ENCODE results near the gene TCAIM.

The TCAIM gene

DNA sequence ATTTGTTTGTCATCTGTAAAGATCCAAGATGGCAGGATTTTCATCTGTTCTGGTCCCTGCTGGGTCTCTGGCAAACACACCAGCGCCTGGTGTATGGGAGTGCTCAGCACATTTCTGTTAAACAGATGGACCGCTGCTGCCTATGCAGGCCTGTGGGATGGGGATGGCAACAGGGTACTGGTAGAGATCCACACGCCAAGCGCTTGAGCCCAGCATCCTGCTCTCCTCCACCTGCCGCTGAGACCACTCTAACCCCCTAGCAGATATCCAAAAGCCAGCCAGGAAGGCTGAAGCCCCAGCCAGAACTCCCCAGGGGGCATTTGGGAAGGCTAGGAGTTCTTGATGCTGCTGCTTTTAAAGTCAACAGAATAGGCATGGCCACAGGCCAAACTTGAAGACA, 107.2 kb downstream of the TCAIM start:
- no peak for DNase-seq (ENCODE audit: low read depth)

DNA sequence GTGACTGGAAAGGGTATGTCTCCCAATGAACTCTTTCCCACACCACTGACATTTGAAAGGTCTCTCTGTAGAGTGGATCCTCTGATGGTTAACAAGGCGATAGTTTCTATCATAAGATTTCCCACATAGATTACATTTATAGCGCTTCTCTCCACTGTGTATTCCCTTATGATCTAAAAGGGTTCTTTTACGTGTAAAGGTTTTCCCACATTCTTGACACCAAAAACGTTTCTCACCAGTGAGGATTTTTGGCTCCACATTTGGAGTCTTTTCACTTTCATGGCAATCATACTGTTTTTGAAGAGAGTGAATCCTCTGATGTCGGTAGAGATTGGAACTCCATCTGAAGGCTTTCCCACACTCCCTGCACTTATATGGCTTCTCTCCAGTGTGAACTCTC, 108.4 kb downstream of the TCAIM start:
- DNase-seq (ENCODE audit: low read depth) = no peak

DNA sequence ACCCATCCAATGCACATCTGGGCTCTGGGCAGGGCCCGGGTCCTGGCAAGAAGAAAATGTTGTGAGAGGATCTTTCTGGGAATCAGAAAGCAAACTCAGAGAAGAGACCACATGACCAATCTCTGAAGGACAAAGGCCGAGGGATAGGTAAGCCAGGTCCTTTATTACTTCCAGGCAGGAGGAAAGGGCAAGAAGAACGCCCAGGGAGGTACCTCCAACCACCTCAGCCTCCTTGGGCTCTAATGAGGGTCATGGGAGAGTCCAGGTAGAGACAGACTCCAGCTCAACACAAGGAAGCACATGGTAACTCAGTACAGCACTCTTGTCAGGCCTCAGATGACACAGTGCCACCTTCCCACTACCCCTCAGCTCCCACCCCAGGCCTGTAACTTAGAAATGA, 112.9 kb downstream of the TCAIM start:
- DNase-seq (ENCODE audit: low read depth) = no peak

DNA sequence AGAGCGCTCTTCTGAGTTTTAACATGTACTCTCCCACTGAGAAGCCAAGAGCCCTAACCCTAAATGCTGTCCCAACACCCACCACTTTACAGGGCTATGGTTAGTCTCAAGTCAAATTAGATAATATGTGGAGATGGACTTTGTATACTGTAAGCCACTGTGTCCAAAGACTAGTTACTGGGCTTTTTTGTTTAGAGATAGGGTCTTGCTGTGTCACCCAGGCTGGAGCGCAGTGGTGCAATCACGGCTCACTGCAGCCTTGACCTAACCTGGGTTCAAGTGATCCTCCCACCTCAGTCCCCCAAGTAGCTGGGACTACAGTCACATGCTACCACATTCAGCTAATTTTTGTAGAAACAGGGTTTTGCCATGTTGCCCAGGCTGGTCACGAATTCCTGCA, 115.7 kb downstream of the TCAIM start:
- DNase-seq (ENCODE audit: low read depth) = no peak

DNA sequence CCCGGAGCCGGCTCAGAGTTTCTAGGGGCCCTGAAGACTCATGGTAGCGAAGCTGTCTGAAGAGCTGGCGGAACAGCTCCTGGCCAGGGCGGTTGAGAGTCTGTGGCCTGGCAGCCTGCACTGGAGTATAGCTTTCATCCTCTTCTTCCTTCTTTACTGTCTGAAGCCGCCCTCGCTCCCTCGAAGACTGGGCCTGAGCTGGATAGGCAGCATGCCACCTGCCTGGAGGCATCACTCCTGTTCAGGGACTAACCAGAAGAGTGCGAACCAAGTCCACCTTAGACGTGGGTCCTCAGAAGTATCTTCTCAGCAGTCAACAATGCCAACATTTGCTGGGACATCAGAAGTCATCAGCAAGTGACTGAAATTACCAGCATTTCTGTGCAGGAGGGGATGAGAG, 116.8 kb downstream of the TCAIM start:
- no peak for DNase-seq (ENCODE audit: low read depth)

Data from activated T-cell treated with anti-CD3 and anti-CD28 coated beads for 1 hour (primary cell).